H1 (cell line): ENCODE results near the gene DDX1. TPM values are rescaled to one million over a fixed set of nuclear protein-coding genes. Genes with fewer than 3 reads are reported as not detected.

ENCODE experiments used
- CTCF ChIA-PET: fragments of 300-600 bp; sonication (Branson Sonifier 250); formaldehyde crosslinking; loops from one replicate; lab custom pipeline; 2021; ENCODE audit not compliant: partially characterized antibody; lab: Charles Lee
- POLR2A ChIA-PET: fragments of 300-600 bp; sonication (Branson Sonifier 250); formaldehyde crosslinking; loops from one replicate; lab custom pipeline; 2021; ENCODE audit warnings: inconsistent platforms; ENCODE audit not compliant: partially characterized antibody; lab: Charles Lee
- DNase-seq, 2 experiments: peaks; one replicate each; pipeline versions ENCODE4 v3.0.0 to v3.0.0-alpha.2; 2010 to 2022; ENCODE audit warnings: low spot score in 2 of 2, low read depth in 1 of 2, mixed read lengths in 1 of 2
- FAIRE-seq: peaks from 2 replicates; lab custom pipeline; 2011; peaks lifted over from hg19 to GRCh38; lab: Jason Lieb, UNC
- H2AFZ ChIP-seq: 2 replicates; pipeline ENCODE4 v1.8.1; 2012; ENCODE audit warnings: low read length, inconsistent platforms
- H2AK5ac ChIP-seq: 2 replicates; pipeline ENCODE4 v1.6.1; 2013; ENCODE audit warnings: low read depth, low read length
- H2BK120ac ChIP-seq: replicated peaks from 2 replicates; pipeline ENCODE3; 2013; ENCODE audit warnings: low read depth, low read length, inconsistent platforms
- H2BK12ac ChIP-seq: 2 replicates; pipeline ENCODE4 v1.6.1; 2013; ENCODE audit warnings: low read depth, low read length
- H2BK15ac ChIP-seq: 2 replicates; pipeline ENCODE4 v1.6.1; 2013; ENCODE audit warnings: low read length
- H2BK20ac ChIP-seq: 2 replicates; pipeline ENCODE4 v1.6.1; 2013; ENCODE audit warnings: low read length
- H2BK5ac ChIP-seq: 2 replicates; pipeline ENCODE4 v1.6.1; 2013; ENCODE audit warnings: low read depth, low read length
- H3K14ac ChIP-seq: 2 replicates; pipeline ENCODE4 v1.6.1; 2013; ENCODE audit warnings: inconsistent platforms; ENCODE audit not compliant: insufficient read length
- H3K18ac ChIP-seq: 2 replicates; pipeline ENCODE4 v1.6.1; 2013; ENCODE audit warnings: low read length; ENCODE audit errors: extremely low read depth
- H3K23ac ChIP-seq: 2 replicates; pipeline ENCODE4 v1.6.1; 2013; ENCODE audit warnings: inconsistent platforms; ENCODE audit not compliant: insufficient read length
- H3K23me2 ChIP-seq: 2 replicates; pipeline ENCODE4 v1.6.1; 2013; ENCODE audit warnings: low read depth, low read length
- H3K27ac ChIP-seq: 2 replicates; pipeline ENCODE4 v1.6.1; 2011; ENCODE audit warnings: low read depth, low read length, inconsistent platforms
- H3K27me3 ChIP-seq, 4 experiments: replicated peaks in 1 of 4; 1 replicate in 1 of 4; 2 replicates in 3 of 4; pipeline versions ENCODE4 v1.6.1 to v1.8.1; 2011 to 2013; ENCODE audit warnings: low read length in 3 of 4, mild to moderate bottlenecking in 3 of 4, inconsistent platforms in 2 of 4, mixed read lengths in 2 of 4, moderate library complexity in 1 of 4; ENCODE audit not compliant: control insufficient read depth in 3 of 4, insufficient read depth in 3 of 4; ENCODE audit errors: extremely low read depth in 1 of 4
- H3K36me3 ChIP-seq, 4 experiments: 2 replicates each; pipeline versions ENCODE4 v1.6.1 to v1.8.1; 2011 to 2013; ENCODE audit warnings: mild to moderate bottlenecking in 4 of 4, low read length in 3 of 4, moderate library complexity in 2 of 4, control low read depth in 1 of 4, inconsistent platforms in 1 of 4; ENCODE audit not compliant: insufficient read depth in 4 of 4, control insufficient read depth in 2 of 4
- H3K4ac ChIP-seq: replicated peaks from 2 replicates; pipeline ENCODE3; 2013; ENCODE audit warnings: low read length, low read depth, mixed read lengths, inconsistent platforms; ENCODE audit not compliant: insufficient read length
- H3K4me1 ChIP-seq, 4 experiments: replicated peaks in 1 of 4; 1 replicate in 1 of 4; 2 replicates in 3 of 4; pipeline versions ENCODE4 v1.6.1 to v1.8.1; 2011 to 2013; ENCODE audit warnings: low read length in 3 of 4, inconsistent platforms in 2 of 4, mixed read lengths in 1 of 4; ENCODE audit not compliant: insufficient read depth in 4 of 4, control insufficient read depth in 3 of 4
- H3K4me2 ChIP-seq, 2 experiments: 2 replicates each; pipeline versions ENCODE4 v1.6.1 to v1.8.1; 2011 to 2013; ENCODE audit warnings: low read depth in 2 of 2, low read length in 2 of 2, control low read depth in 1 of 2, inconsistent platforms in 1 of 2, mild to moderate bottlenecking in 1 of 2; ENCODE audit not compliant: insufficient read depth in 1 of 2
- H3K4me3 ChIP-seq, 4 experiments: fragments of 200-600, 300-600 bp in 1 of 4; sonication (generic), shearing (Covaris generic), sonication (Bioruptor Twin) in 1 of 4; 2 replicates each; pipeline versions ENCODE4 v1.5.1 to v1.8.1; 2011 to 2016; ENCODE audit warnings: low read length in 4 of 4, low read depth in 3 of 4, control low read depth in 2 of 4, inconsistent platforms in 2 of 4, mild to moderate bottlenecking in 2 of 4, mixed read lengths in 1 of 4, moderate library complexity in 1 of 4; ENCODE audit not compliant: insufficient read depth in 2 of 4; ENCODE audit errors: extremely low read depth in 1 of 4
- H3K56ac ChIP-seq: replicated peaks from 2 replicates; pipeline ENCODE3; 2013; ENCODE audit warnings: low read depth, mild to moderate bottlenecking, mixed read lengths, low read length, inconsistent platforms; ENCODE audit not compliant: insufficient read length
- H3K79me1 ChIP-seq: 2 replicates; pipeline ENCODE4 v1.6.1; 2013; ENCODE audit warnings: low read depth, low read length, control low read depth
- H3K79me2 ChIP-seq, 2 experiments: 2 replicates each; pipeline versions ENCODE4 v1.6.1 to v1.8.1; 2012 to 2013; ENCODE audit warnings: low read length in 2 of 2, mild to moderate bottlenecking in 2 of 2, inconsistent platforms in 1 of 2; ENCODE audit not compliant: insufficient read depth in 2 of 2, control insufficient read depth in 1 of 2
- H3K9ac ChIP-seq, 4 experiments: replicated peaks in 1 of 4; 1 replicate in 1 of 4; 2 replicates in 3 of 4; pipeline versions ENCODE4 v1.6.1 to v1.8.1; 2011 to 2013; ENCODE audit warnings: low read depth in 3 of 4, low read length in 3 of 4, control low read depth in 2 of 4, mild to moderate bottlenecking in 2 of 4, moderate library complexity in 2 of 4, inconsistent platforms in 1 of 4; ENCODE audit errors: extremely low read depth in 1 of 4
- H3K9me3 ChIP-seq, 2 experiments: 2 replicates each; pipeline versions ENCODE4 v1.6.1 to v1.8.1; 2012 to 2013; ENCODE audit warnings: mild to moderate bottlenecking in 2 of 2, moderate library complexity in 2 of 2, control low read depth in 1 of 2, inconsistent platforms in 1 of 2, low read depth in 1 of 2, low read length in 1 of 2, mixed read lengths in 1 of 2; ENCODE audit not compliant: insufficient read depth in 2 of 2
- H4K20me1 ChIP-seq, 2 experiments: replicated peaks in 1 of 2; 2 replicates each; pipeline versions ENCODE3 to v1.8.1; 2011 to 2013; ENCODE audit warnings: inconsistent platforms in 2 of 2, low read length in 2 of 2, mild to moderate bottlenecking in 1 of 2; ENCODE audit not compliant: insufficient read depth in 2 of 2, control insufficient read depth in 1 of 2
- H4K5ac ChIP-seq: 2 replicates; pipeline ENCODE4 v1.6.1; 2013; ENCODE audit warnings: low read length, low read depth, mixed read lengths, inconsistent platforms; ENCODE audit not compliant: insufficient read length
- H4K8ac ChIP-seq: 2 replicates; pipeline ENCODE4 v1.8.0; 2013; ENCODE audit warnings: mild to moderate bottlenecking, moderate library complexity, low read length, inconsistent platforms; ENCODE audit not compliant: insufficient read depth; ENCODE audit errors: extremely low read depth
- H4K91ac ChIP-seq: replicated peaks from 2 replicates; pipeline ENCODE3; 2013; ENCODE audit warnings: low read length, mixed read lengths, inconsistent platforms; ENCODE audit not compliant: insufficient read length
- BCL11A ChIP-seq, 2 experiments: IDR thresholded peaks; one replicate each; pipeline ENCODE4 v1.6.1; 2011; ENCODE audit warnings: low read depth in 2 of 2, low read length in 2 of 2, mild to moderate bottlenecking in 2 of 2
- RBBP5 ChIP-seq: IDR thresholded peaks from 2 replicates; pipeline ENCODE4 v1.7.1; 2012; ENCODE audit warnings: low read depth, mild to moderate bottlenecking, inconsistent platforms, low read length, moderate library complexity, borderline replicate concordance
- TEAD4 ChIP-seq: IDR thresholded peaks from 2 replicates; pipeline ENCODE4 v1.6.1; 2012; ENCODE audit warnings: low read depth, low read length, inconsistent platforms, mixed read lengths
- WGBS, 2 experiments: shearing (Covaris generic) in 1 of 2; methylation state at CpG; one replicate each; pipeline versions ENCODE4 v1.1.6 to v1.1.7; 2013 to 2015; ENCODE audit warnings: low lambda C conversion rate in 2 of 2, mixed read lengths in 2 of 2, inconsistent platforms in 1 of 2, low coverage in 1 of 2, missing lambda C conversion rate in 1 of 2; ENCODE audit not compliant: insufficient replicate concordance in 2 of 2, insufficient coverage in 1 of 2, insufficient read length in 1 of 2; ENCODE audit errors: extremely low coverage in 1 of 2, missing lambda C conversion rate in 1 of 2; 5-methylcytosine and 5-hydroxymethylcytosine counted together
- polyA plus RNA-seq, 7 experiments: library from polyadenylated mRNA; depleted of rRNA in 3 of 7; stranded (reverse) in 5 of 7; unstranded in 2 of 7; fragments of >200 nt in 5 of 7; fragments of 200-250 nt in 2 of 7; gene quantifications; 1 replicate in 5 of 7; 2 replicates in 1 of 7; 4 replicates in 1 of 7; pipeline versions ENCODE4 v1.2.1 to v1.2.3, GENCODE V29; 2011 to 2013; ENCODE audit warnings: missing spikeins in 2 of 7, mixed read lengths in 2 of 7
- total RNA-seq: library from RNA; stranded (reverse); fragmentation: NEBNext Ultra II Directional; extraction: Animal tissue kit (Norgen Biotek cat#: 25700); gene quantifications from 2 replicates; pipeline ENCODE4 v1.2.1, GENCODE V29; 2021

DDX1 gene
- total and polyA plus RNA-seq, 2 of the 8 experiments (the other 6 are each of a cell fraction or from before 2014, with no cell fraction given) = 51.1 to 161 TPM

DNA sequence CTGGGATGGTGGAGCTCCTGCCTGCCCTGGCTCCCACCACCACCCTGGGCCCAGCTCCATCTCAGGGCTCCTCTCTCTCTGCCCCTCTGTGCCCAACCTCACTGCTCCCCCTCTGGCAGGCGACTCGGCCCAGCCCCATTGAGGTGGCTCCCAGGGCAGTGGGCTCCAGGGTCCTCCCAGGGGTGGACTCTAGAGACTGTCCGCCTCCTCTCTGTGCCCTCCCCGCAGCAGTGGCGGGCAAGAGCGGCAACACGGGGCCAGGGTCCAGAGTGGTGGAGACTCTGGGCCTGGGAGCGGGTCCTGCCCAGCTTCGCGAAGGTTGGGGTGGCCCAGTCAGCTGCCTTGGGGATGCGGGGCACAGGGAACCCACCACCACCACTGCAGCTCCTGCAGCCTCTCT lies 27.4 kb downstream of the DDX1 start:
- Histone ChIP-seq H3K18ac (no peak overlapping the region), H2AK5ac (no peak overlapping the region), H3K14ac (no peak overlapping the region), H3K4ac (no peak overlapping the region), H3K79me2 (no peaks in the 10 kb centered on the region), H3K79me1 (peaks cover 2% of the 10 kb centered on the region; the same call in 1 of the 2 replicates), H3K9me3 (no peaks in the 10 kb centered on the region), H3K23ac (no peak overlapping the region), H2BK120ac (no peak overlapping the region), H3K4me2 (no peak overlapping the region), H2BK5ac (no peak overlapping the region)
- DNase-seq = no peak
- TF ChIP-seq BCL11A (IDR thresholded peaks at IDR 0.05; ENCODE audit: low read depth in 2 of 2, low read length in 2 of 2) = no peak
- no peak for TF ChIP-seq TEAD4
- TF ChIP-seq RBBP5 = no peak
- TF ChIP-seq, all 59 proteins: peak for 0
- no peak overlapping the region for H2AFZ ChIP-seq
- H4K20me1 ChIP-seq = peaks cover 1 to 6% of the 10 kb centered on the region in 2 experiments
- H4K5ac ChIP-seq = no peak overlapping the region
- no peak overlapping the region for H3K9ac ChIP-seq
- no peak overlapping the region for H2BK12ac ChIP-seq
- H3K36me3 ChIP-seq = peaks cover 13 to 76% (median 40%) of the 10 kb centered on the region in 4 experiments
- 96% methylated on average over 11 of the region's 11 CpGs; no CpG with 5 or more reads in 1 of the 2 experiments for WGBS, 2 experiments
- H3K4me3 ChIP-seq = no peak overlapping the region
- no peak overlapping the region for H2BK15ac ChIP-seq
- no peaks in the 10 kb centered on the region for H3K4me1 ChIP-seq
- no peak overlapping the region for H3K56ac ChIP-seq
- CTCF ChIA-PET = interaction anchor here (0.7 to 1.4 kb wide), 3 partner anchors 10 to 663 kb away, joined by 3 read pairs; no protein-coding TSS in a partner anchor
- no peaks in the 10 kb centered on the region for H3K27me3 ChIP-seq
- no peak overlapping the region for H4K8ac ChIP-seq
- H4K91ac ChIP-seq = no peak overlapping the region
- POLR2A ChIA-PET = interaction anchor here (1.1 to 1.5 kb wide), 3 partner anchors 10 to 23 kb away, joined by 3 to 5 read pairs (median 4); no protein-coding TSS in a partner anchor
- FAIRE-seq = no peak
- no peak overlapping the region for H2BK20ac ChIP-seq
- H3K27ac ChIP-seq = no peak overlapping the region
- no peaks in the 10 kb centered on the region; the same call in 1 of the 2 replicates for H3K23me2 ChIP-seq
